ENCODE results near the gene LRRC37B.
A peak's percentile ranks its signal among the peaks of the same experiment; 100 is the strongest.
"Not testable (repeated sequence)": the region's sequence is repeated elsewhere in the genome, so short reads cannot be mapped to it uniquely, and the experiment has no call there.

LRRC37B gene

GRCh38 chr17:32042266-32042665 lies 35.1 kb downstream of the LRRC37B start:
- DNase-seq: not testable (repeated sequence)

GRCh38 chr17:32045611-32046010 lies 38.4 kb downstream of the LRRC37B start:
- DNase-seq: not testable (repeated sequence)

GRCh38 chr17:32047663-32048062 lies 40.5 kb downstream of the LRRC37B start:
- not testable (repeated sequence) for DNase-seq

- not testable (repeated sequence) for DNase-seq
These were observed 47.8 kb downstream of the LRRC37B start for GRCh38 chr17:32054985-32055384.

- DNase-seq: not testable (repeated sequence)
These were observed 48.2 kb downstream of the LRRC37B start for GRCh38 chr17:32055425-32055824.

GRCh38 chr17:32056500-32056899 lies 49.3 kb downstream of the LRRC37B start:
- not testable (repeated sequence) for DNase-seq

GRCh38 chr17:32057460-32058105 lies 50.4 kb downstream of the LRRC37B start:
- not testable (repeated sequence) for DNase-seq

- DNase-seq: not testable (repeated sequence)
These were observed 53.5 kb downstream of the LRRC37B start for GRCh38 chr17:32060695-32061094.

- not testable (repeated sequence) for DNase-seq
These were observed 54.7 kb downstream of the LRRC37B start for GRCh38 chr17:32061840-32062239.

- DNase-seq: not testable (repeated sequence)
These were observed 56.9 kb downstream of the LRRC37B start for GRCh38 chr17:32064091-32064490.

- not testable (repeated sequence) for DNase-seq
These were observed 59.0 kb downstream of the LRRC37B start for GRCh38 chr17:32066123-32066680.

GRCh38 chr17:32066863-32067642 lies 59.9 kb downstream of the LRRC37B start:
- DNase-seq: peak; percentile 66

- not testable (repeated sequence) for DNase-seq
These were observed 61.9 kb downstream of the LRRC37B start for GRCh38 chr17:32069067-32069466.

GRCh38 chr17:32071961-32072360 lies 64.8 kb downstream of the LRRC37B start:
- peak; percentile 37 for DNase-seq

- DNase-seq: not testable (repeated sequence)
These were observed 65.9 kb downstream of the LRRC37B start for GRCh38 chr17:32073131-32073530.

GRCh38 chr17:32079753-32080152 lies 72.6 kb downstream of the LRRC37B start:
- DNase-seq: peak; percentile 76

- DNase-seq: not testable (repeated sequence)
These were observed 76.4 kb downstream of the LRRC37B start for GRCh38 chr17:32083550-32083979.

- DNase-seq: not testable (repeated sequence)
These were observed 77.1 kb downstream of the LRRC37B start for GRCh38 chr17:32084003-32084941.

GRCh38 chr17:32084942-32085829 lies 78.0 kb downstream of the LRRC37B start:
- not testable (repeated sequence) for DNase-seq

GRCh38 chr17:32086833-32087232 lies 79.7 kb downstream of the LRRC37B start:
- DNase-seq: not testable (repeated sequence)

GRCh38 chr17:32092062-32092461 lies 84.9 kb downstream of the LRRC37B start:
- not testable (repeated sequence) for DNase-seq

Measured in stimulated activated CD8-positive, alpha-beta memory T cell treated with anti-CD3 and anti-CD28 coated beads, Interleukin-4, amount 100 ng/mL, for 48 hours (primary cell).